Subcutaneous adipose tissue (tissue), 4 donors: ENCODE measurements around the gene ACRBP. TPM values are rescaled to one million over a fixed set of nuclear protein-coding genes. Genes with fewer than 3 reads are reported as not detected.

Experiments
- CTCF ChIP-seq: fragments of 450-650 bp; IDR thresholded peaks from one replicate; pipeline ENCODE4 v1.5.1; 2016; ENCODE audit warnings: low read depth, mild to moderate bottlenecking, control low read depth, antibody characterized with exemption, moderate library complexity
- total RNA-seq, 4 donors: library from RNA; depleted of rRNA; stranded (reverse); fragments of >200 nt; gene quantifications; one replicate each; pipeline ENCODE4 v1.1.0, GENCODE V29; 2016

Gene ACRBP
- total RNA-seq, 4 donors from 2014 or later: 2.4 to 4.9 (median 2.4) TPM; not detected in 1

GRCh38 chr12:6688543-6688998, 41.3 kb upstream of the ACRBP start:
- no peak for TF ChIP-seq CTCF

GRCh38 chr12:6685814-6686213, 38.6 kb upstream of the ACRBP start:
- TF ChIP-seq CTCF: no peak

- no peak for TF ChIP-seq CTCF
Observed at GRCh38 chr12:6684609-6685008, 37.4 kb upstream of the ACRBP start.

- no peak for TF ChIP-seq CTCF
Observed at GRCh38 chr12:6676962-6677361, 29.7 kb upstream of the ACRBP start.

GRCh38 chr12:6672143-6672542, 24.9 kb upstream of the ACRBP start:
- TF ChIP-seq CTCF: no peak

GRCh38 chr12:6667559-6668210, 20.5 kb upstream of the ACRBP start:
- no peak for TF ChIP-seq CTCF

- TF ChIP-seq CTCF: no peak
Observed at GRCh38 chr12:6666211-6666610, 19.0 kb upstream of the ACRBP start.
